HS-5 (cell line): ENCODE results near the gene TLK2.

Source experiments
- DNase-seq: peaks from one replicate; pipeline ENCODE4 v3.0.0-alpha.2; 2012; ENCODE audit warnings: low read depth

TLK2 gene

GRCh38 chr17:62629556-62630364 is 151.1 kb downstream of the TLK2 start:
- no peak for DNase-seq

- DNase-seq: no peak
These were observed 151.9 kb downstream of the TLK2 start for GRCh38 chr17:62630365-62631085.

GRCh38 chr17:62631086-62631935 is 152.7 kb downstream of the TLK2 start:
- no peak for DNase-seq

- no peak for DNase-seq
These were observed 153.6 kb downstream of the TLK2 start for GRCh38 chr17:62631936-62632924.

- DNase-seq: no peak
These were observed 159.2 kb downstream of the TLK2 start for GRCh38 chr17:62637809-62638208.

- no peak for DNase-seq
These were observed 162.5 kb downstream of the TLK2 start for GRCh38 chr17:62641153-62641552.

- no peak for DNase-seq
These were observed 163.3 kb downstream of the TLK2 start for GRCh38 chr17:62641951-62642350.

- no peak for DNase-seq
These were observed 164.9 kb downstream of the TLK2 start for GRCh38 chr17:62643496-62643895.

- no peak for DNase-seq
These were observed 166.0 kb downstream of the TLK2 start for GRCh38 chr17:62644487-62645173.

- DNase-seq: no peak
These were observed 169.8 kb downstream of the TLK2 start for GRCh38 chr17:62648251-62648955.

- DNase-seq: no peak
These were observed 170.3 kb downstream of the TLK2 start for GRCh38 chr17:62648956-62649294.

- DNase-seq: no peak
These were observed 170.9 kb downstream of the TLK2 start for GRCh38 chr17:62649570-62649969.

GRCh38 chr17:62650587-62650986 is 172.0 kb downstream of the TLK2 start:
- no peak for DNase-seq

- no peak for DNase-seq
These were observed 173.8 kb downstream of the TLK2 start for GRCh38 chr17:62652251-62653001.

GRCh38 chr17:62653002-62653825 is 174.6 kb downstream of the TLK2 start:
- no peak for DNase-seq

GRCh38 chr17:62653826-62654761 is 175.5 kb downstream of the TLK2 start:
- no peak for DNase-seq

- no peak for DNase-seq
These were observed 177.0 kb downstream of the TLK2 start for GRCh38 chr17:62655656-62656055.
